Stimulated activated CD8-positive, alpha-beta memory T cell treated with anti-CD3 and anti-CD28 coated beads, Interleukin-7, amount 100 ng/mL, for 48 hours (primary cell): ENCODE measurements around the gene TTN.

Experiments used
- DNase-seq, 2 donors: peaks; one replicate each; pipeline ENCODE4 v3.0.0-alpha.2; 2020; ENCODE audit warnings: low read depth in 1 of 2; ENCODE audit errors: extremely low read depth in 1 of 2

TTN gene

GRCh38 chr2:178819147-178819875 lies 12.1 kb upstream of the TTN start:
- DNase-seq: no peak

- DNase-seq: no peak
These were observed 4.7 kb upstream of the TTN start for GRCh38 chr2:178811901-178812300.

GRCh38 chr2:178811045-178811444 lies 3.8 kb upstream of the TTN start:
- no peak for DNase-seq

GRCh38 chr2:178810422-178810821 lies 3.2 kb upstream of the TTN start:
- no peak for DNase-seq

GRCh38 chr2:178806543-178806942 lies 680 bp downstream of the TTN start:
- no peak for DNase-seq

GRCh38 chr2:178805457-178805856 lies 1.8 kb downstream of the TTN start:
- no peak for DNase-seq

- DNase-seq: no peak
These were observed 2.4 kb downstream of the TTN start for GRCh38 chr2:178804791-178805190.

- no peak for DNase-seq
These were observed 6.7 kb downstream of the TTN start for GRCh38 chr2:178800510-178800909.

- DNase-seq: no peak
These were observed 7.9 kb downstream of the TTN start for GRCh38 chr2:178799305-178799704.

GRCh38 chr2:178796079-178796677 lies 11.0 kb downstream of the TTN start:
- no peak for DNase-seq

GRCh38 chr2:178787934-178788333 lies 19.3 kb downstream of the TTN start:
- no peak for DNase-seq

GRCh38 chr2:178787155-178787554 lies 20.1 kb downstream of the TTN start:
- DNase-seq: no peak

GRCh38 chr2:178783889-178784288 lies 23.3 kb downstream of the TTN start:
- DNase-seq: no peak

- no peak for DNase-seq
These were observed 25.0 kb downstream of the TTN start for GRCh38 chr2:178782236-178782635.

GRCh38 chr2:178777577-178777976 lies 29.6 kb downstream of the TTN start:
- DNase-seq: no peak

- DNase-seq: no peak
These were observed 30.5 kb downstream of the TTN start for GRCh38 chr2:178776751-178777150.

GRCh38 chr2:178775975-178776374 lies 31.2 kb downstream of the TTN start:
- no peak for DNase-seq

- no peak for DNase-seq
These were observed 36.7 kb downstream of the TTN start for GRCh38 chr2:178770518-178770917.

- no peak for DNase-seq
These were observed 39.8 kb downstream of the TTN start for GRCh38 chr2:178767094-178768060.

- no peak for DNase-seq
These were observed 43.1 kb downstream of the TTN start for GRCh38 chr2:178764097-178764496.

- DNase-seq: no peak
These were observed 45.4 kb downstream of the TTN start for GRCh38 chr2:178761759-178762371.
